Endothelial cell of umbilical vein (primary cell): ENCODE measurements around the gene GID4.

ENCODE experiments used
- EZH2 ChIP-seq: IDR thresholded peaks from 2 replicates; pipeline ENCODE4 v1.6.1; 2012; ENCODE audit warnings: borderline replicate concordance, low read depth, mild to moderate bottlenecking, moderate library complexity, low read length, inconsistent platforms; ENCODE audit not compliant: severe bottlenecking
- FOS ChIP-seq: IDR thresholded peaks from 2 replicates; pipeline ENCODE4 v1.6.1; 2011; ENCODE audit warnings: mild to moderate bottlenecking, low read length, moderate library complexity, borderline replicate concordance; ENCODE audit not compliant: insufficient read depth
- JUN ChIP-seq: IDR thresholded peaks from 2 replicates; pipeline ENCODE4 v1.6.1; 2011; ENCODE audit warnings: borderline replicate concordance, low read depth; ENCODE audit not compliant: insufficient read length, insufficient read depth
- MYC ChIP-seq: IDR thresholded peaks from one replicate; pipeline ENCODE4 v1.6.1; 2011; ENCODE audit warnings: mild to moderate bottlenecking, low read depth, low read length
- POLR2A ChIP-seq: IDR thresholded peaks from 2 replicates; pipeline ENCODE4 v1.6.1; 2012; ENCODE audit warnings: low read depth, mild to moderate bottlenecking, control low read depth, low read length
- POLR2AphosphoS5 ChIP-seq: IDR thresholded peaks from 2 replicates; pipeline ENCODE4 v1.6.1; 2012; ENCODE audit warnings: low read depth, mild to moderate bottlenecking, control low read depth, low read length, moderate library complexity; ENCODE audit not compliant: insufficient read depth
- TF ChIP-seq, protein P1 (sequence below), 2 donors: IDR thresholded peaks; 1 replicate in 1 of 2; 2 replicates in 1 of 2; pipeline ENCODE4 v1.5.1; 2011; ENCODE audit warnings: low read length in 2 of 2, mild to moderate bottlenecking in 2 of 2, moderate library complexity in 2 of 2, control low read depth in 1 of 2, inconsistent platforms in 1 of 2, low read depth in 1 of 2; ENCODE audit not compliant: insufficient read depth in 1 of 2; ENCODE audit errors: extremely low read depth in 1 of 2
- TF ChIP-seq, protein P2 (sequence below): IDR thresholded peaks from 2 replicates; pipeline ENCODE4 v1.6.1; 2011; ENCODE audit not compliant: insufficient read depth, insufficient read length

- no peak for TF ChIP-seq POLR2AphosphoS5
- TF ChIP-seq, protein P1, sequence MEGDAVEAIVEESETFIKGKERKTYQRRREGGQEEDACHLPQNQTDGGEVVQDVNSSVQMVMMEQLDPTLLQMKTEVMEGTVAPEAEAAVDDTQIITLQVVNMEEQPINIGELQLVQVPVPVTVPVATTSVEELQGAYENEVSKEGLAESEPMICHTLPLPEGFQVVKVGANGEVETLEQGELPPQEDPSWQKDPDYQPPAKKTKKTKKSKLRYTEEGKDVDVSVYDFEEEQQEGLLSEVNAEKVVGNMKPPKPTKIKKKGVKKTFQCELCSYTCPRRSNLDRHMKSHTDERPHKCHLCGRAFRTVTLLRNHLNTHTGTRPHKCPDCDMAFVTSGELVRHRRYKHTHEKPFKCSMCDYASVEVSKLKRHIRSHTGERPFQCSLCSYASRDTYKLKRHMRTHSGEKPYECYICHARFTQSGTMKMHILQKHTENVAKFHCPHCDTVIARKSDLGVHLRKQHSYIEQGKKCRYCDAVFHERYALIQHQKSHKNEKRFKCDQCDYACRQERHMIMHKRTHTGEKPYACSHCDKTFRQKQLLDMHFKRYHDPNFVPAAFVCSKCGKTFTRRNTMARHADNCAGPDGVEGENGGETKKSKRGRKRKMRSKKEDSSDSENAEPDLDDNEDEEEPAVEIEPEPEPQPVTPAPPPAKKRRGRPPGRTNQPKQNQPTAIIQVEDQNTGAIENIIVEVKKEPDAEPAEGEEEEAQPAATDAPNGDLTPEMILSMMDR (IDR thresholded peaks at IDR 0.05; ENCODE audit: extremely low read depth in 1 of 2, insufficient read depth in 1 of 2, low read depth in 1 of 2, low read length in 2 of 2) = peak; percentile 29 to 66
- no peak for TF ChIP-seq MYC
- TF ChIP-seq POLR2A = no peak
- TF ChIP-seq EZH2 = no peak
- TF ChIP-seq, protein P2, sequence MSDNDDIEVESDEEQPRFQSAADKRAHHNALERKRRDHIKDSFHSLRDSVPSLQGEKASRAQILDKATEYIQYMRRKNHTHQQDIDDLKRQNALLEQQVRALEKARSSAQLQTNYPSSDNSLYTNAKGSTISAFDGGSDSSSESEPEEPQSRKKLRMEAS = no peak
- TF ChIP-seq JUN = no peak
- TF ChIP-seq FOS = no peak
These were observed 44.7 kb upstream of the GID4 start for GRCh38 chr17:17994271-17995069.
